Thyroid gland (tissue), 4 donors: ENCODE measurements around the gene TOGARAM2. TPM values are rescaled to one million over a fixed set of nuclear protein-coding genes. Genes with fewer than 3 reads are reported as not detected.

Experiments used
- DNase-seq, 2 donors: peaks; one replicate each; pipeline ENCODE4 v3.0.0-alpha.2; 2019
- H3K27ac ChIP-seq, 3 donors: fragments of 200-600 bp; sonication (generic); 1 replicate in 2 of 3; 2 replicates in 1 of 3; pipeline ENCODE4 v1.5.1; 2016 to 2019; ENCODE audit warnings: mild to moderate bottlenecking in 1 of 3, moderate library complexity in 1 of 3
- H3K27me3 ChIP-seq: fragments of 200-600 bp; sonication (generic); one replicate; pipeline ENCODE4 v1.5.1; 2019
- H3K36me3 ChIP-seq, 2 donors: fragments of 200-600 bp; sonication (generic); one replicate each; pipeline ENCODE4 v1.5.1; 2016 to 2019
- H3K4me1 ChIP-seq, 2 donors: fragments of 200-600 bp; sonication (generic); one replicate each; pipeline ENCODE4 v1.5.1; 2017 to 2019
- H3K4me3 ChIP-seq, 3 donors: fragments of 200-600 bp; sonication (generic); replicated peaks in 1 of 3; 1 replicate in 2 of 3; 2 replicates in 1 of 3; pipeline ENCODE4 v1.5.1; 2016; ENCODE audit warnings: mild to moderate bottlenecking in 1 of 3
- H3K9me3 ChIP-seq: fragments of 200-600 bp; sonication (generic); one replicate; pipeline ENCODE4 v1.5.1; 2017
- POLR2A ChIP-seq, 2 donors: fragments of 450-650 bp; IDR thresholded peaks; one replicate each; pipeline ENCODE4 v1.6.1; 2017; ENCODE audit warnings: antibody characterized with exemption in 2 of 2, mild to moderate bottlenecking in 2 of 2, moderate library complexity in 1 of 2
- WGBS, 2 donors: methylation state at CpG; one replicate each; pipeline ENCODE4 v1.1.5; 2017; 5-methylcytosine and 5-hydroxymethylcytosine counted together
- intact Hi-C: fragments of 100-400 bp; cut with DNase I; formaldehyde crosslinking; loops from one replicate; pipeline ENCODE4 v1.15.1; 2023
- total RNA-seq, 4 donors: library from RNA; depleted of rRNA; stranded (reverse); fragments of >200 nt; gene quantifications; one replicate each; pipeline ENCODE4 v1.2.3, GENCODE V29; 2016
- TF ChIP-seq, protein P1 (sequence below), 6 experiments: fragments of 200-600 bp in 3 of 6; fragments of 450-650 bp in 3 of 6; sonication (generic) in 3 of 6; IDR thresholded peaks; one replicate each; pipeline ENCODE4 v1.5.1; 2016 to 2019; ENCODE audit warnings: antibody characterized with exemption in 6 of 6, mild to moderate bottlenecking in 2 of 6, inconsistent platforms in 1 of 6, moderate library complexity in 1 of 6

The TOGARAM2 gene
- total RNA-seq, 4 donors from 2014 or later, result under 0.01 to 0.78 (median 0.35) TPM

DNA sequence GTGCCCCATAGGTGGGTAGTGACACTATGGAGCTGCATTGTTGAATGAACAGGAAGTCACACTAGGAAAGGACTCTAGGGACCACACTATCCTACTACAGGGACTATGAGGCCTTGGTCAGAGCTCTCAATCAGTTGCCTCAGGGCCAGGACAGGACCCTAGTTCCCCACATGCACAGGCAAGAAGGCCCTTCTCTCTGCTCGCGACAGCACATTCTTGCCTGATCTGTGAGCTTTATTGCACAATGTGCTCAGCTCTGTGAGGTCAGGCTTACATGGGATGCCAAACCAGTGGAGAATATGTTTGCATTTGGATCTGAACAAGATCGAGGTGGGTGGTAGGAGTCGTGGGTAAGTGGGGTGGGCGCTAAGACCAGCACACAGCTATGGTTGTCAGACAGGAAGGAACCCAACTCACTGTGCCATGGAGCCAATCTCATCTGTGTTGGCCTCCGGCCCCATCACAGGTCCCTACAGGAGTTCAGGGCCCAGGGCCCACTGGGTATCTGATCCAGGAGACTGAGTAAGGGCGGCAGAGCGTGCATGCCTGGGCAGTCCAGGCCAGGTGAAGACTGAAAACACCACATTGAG, 85.3 kb downstream of the TOGARAM2 start:
- intact Hi-C loops, result no loop called here
- WGBS, 2 donors, result 67 to 79% methylated on average over 8 of the region's 8 CpGs

DNA sequence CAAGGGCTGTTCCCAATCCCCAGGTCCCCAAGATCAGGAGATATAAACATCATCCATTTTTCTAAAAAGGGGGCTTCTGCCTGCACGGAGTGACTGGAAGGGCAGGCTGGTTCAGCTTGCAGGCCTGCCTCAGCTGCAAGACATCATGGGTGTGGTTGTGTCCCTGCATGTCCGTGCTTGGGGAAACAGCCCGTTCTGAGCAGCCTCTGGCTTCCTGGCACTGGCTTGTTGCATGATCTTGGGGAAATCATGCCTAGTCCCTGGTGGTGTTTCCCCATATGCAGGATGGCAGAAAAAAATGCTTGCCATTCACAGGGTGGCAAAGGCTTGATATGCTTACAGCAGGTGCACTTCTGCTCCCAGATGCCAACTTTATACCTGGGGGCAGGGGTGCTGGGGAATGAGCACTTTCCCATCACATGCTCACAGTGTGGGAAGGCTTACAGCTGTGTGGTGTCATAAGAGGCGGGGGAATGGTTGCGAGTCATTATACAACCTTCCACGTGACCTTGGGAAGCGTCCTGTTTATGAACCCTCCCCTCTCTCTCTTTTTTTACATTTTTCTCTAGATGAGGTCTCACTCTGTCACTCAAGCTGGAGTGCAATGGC, 86.0 kb downstream of the TOGARAM2 start:
- no peak for DNase-seq
- no peaks in the 10 kb centered on the region for H3K9me3 ChIP-seq
- H3K36me3 ChIP-seq, result no peaks in the 10 kb centered on the region
- 89 to 93% methylated on average over 5 to 7 of the region's 7 CpGs for WGBS, 2 donors
- H3K27me3 ChIP-seq, result no peaks in the 10 kb centered on the region
- peaks cover 23 to 43% of the 10 kb centered on the region in 2 donors for H3K4me1 ChIP-seq
- TF ChIP-seq, protein P1, sequence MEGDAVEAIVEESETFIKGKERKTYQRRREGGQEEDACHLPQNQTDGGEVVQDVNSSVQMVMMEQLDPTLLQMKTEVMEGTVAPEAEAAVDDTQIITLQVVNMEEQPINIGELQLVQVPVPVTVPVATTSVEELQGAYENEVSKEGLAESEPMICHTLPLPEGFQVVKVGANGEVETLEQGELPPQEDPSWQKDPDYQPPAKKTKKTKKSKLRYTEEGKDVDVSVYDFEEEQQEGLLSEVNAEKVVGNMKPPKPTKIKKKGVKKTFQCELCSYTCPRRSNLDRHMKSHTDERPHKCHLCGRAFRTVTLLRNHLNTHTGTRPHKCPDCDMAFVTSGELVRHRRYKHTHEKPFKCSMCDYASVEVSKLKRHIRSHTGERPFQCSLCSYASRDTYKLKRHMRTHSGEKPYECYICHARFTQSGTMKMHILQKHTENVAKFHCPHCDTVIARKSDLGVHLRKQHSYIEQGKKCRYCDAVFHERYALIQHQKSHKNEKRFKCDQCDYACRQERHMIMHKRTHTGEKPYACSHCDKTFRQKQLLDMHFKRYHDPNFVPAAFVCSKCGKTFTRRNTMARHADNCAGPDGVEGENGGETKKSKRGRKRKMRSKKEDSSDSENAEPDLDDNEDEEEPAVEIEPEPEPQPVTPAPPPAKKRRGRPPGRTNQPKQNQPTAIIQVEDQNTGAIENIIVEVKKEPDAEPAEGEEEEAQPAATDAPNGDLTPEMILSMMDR (IDR thresholded peaks at IDR 0.05), result no peak
- TF ChIP-seq POLR2A (IDR thresholded peaks at IDR 0.05), result no peak
- H3K4me3 ChIP-seq, result no peak overlapping the region
- intact Hi-C loops, result no loop called here
- H3K27ac ChIP-seq, result peak overlapping the region in 1 of 3 donors; percentile 22

More for the DNA sequence above, 85.3 kb downstream of the TOGARAM2 start:
- TF ChIP-seq, protein P1 (IDR thresholded peaks at IDR 0.05), result no peak
- no peak for TF ChIP-seq POLR2A (IDR thresholded peaks at IDR 0.05)
- peaks cover 23 to 43% of the 10 kb centered on the region in 2 donors for H3K4me1 ChIP-seq
- no peak overlapping the region for H3K4me3 ChIP-seq
- no peaks in the 10 kb centered on the region for H3K9me3 ChIP-seq
- DNase-seq, result peak; percentile 31
- peak overlapping the region; percentile 22 to 82 (median 53) for H3K27ac ChIP-seq
- no peaks in the 10 kb centered on the region for H3K36me3 ChIP-seq
- H3K27me3 ChIP-seq, result no peaks in the 10 kb centered on the region

DNA sequence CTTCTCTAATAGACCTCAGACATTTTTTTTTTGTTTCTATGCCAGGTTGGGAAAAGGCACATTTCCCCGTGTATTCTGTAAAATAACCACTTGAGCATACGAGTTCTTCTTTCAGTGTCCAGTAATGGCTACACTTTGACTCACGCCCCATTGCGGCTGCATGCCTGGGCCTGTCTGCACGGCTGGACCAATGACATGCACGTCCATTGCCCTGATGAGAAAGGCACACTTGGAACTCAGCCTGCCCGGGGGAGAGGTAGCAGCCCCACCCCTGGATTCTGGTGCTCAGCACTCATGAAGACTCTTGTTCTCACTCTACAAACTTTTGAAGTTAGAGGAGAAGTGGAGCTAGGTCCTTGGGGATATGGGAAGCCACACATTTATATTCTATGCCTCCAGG, 87.4 kb downstream of the TOGARAM2 start:
- intact Hi-C loops, result no loop called here
- Histone ChIP-seq H3K4me1 (peaks cover 15 to 32% of the 10 kb centered on the region in 2 donors), H3K4me3 (no peak overlapping the region), H3K27me3 (no peaks in the 10 kb centered on the region), H3K36me3 (no peaks in the 10 kb centered on the region), H3K9me3 (no peaks in the 10 kb centered on the region), H3K27ac (no peak overlapping the region)
- no peak for TF ChIP-seq POLR2A (IDR thresholded peaks at IDR 0.05)
- TF ChIP-seq, protein P1 (IDR thresholded peaks at IDR 0.05), result no peak
- DNase-seq, result peak; percentile 86 to 91
- 33 to 50% methylated on average over 7 of the region's 7 CpGs for WGBS, 2 donors

DNA sequence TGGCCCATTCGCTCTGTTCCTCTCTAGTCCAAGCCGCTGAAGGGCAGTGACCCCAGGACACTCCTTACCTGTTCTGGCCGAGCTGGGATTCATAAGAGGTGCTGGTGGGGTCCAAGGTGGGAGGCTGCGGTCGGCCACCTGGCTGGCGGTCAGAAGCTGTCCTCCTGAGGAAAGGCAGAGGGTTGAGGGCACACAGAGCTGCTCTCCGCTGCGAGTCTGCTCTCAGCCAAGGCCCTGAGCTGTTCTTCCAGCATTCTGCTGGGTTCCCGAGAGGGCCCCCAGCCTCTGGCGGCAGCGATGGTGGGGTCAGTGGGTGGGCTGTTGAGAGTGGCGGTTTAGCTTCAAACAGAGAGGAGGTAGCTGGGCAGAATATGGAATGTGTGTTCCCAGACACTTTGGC, 89.4 kb downstream of the TOGARAM2 start:
- Histone ChIP-seq H3K36me3 (no peaks in the 10 kb centered on the region), H3K27me3 (no peaks in the 10 kb centered on the region), H3K4me1 (peaks cover 3 to 12% of the 10 kb centered on the region in 2 donors), H3K9me3 (no peaks in the 10 kb centered on the region), H3K4me3 (no peak overlapping the region), H3K27ac (no peak overlapping the region)
- DNase-seq, result no peak
- TF ChIP-seq, protein P1 (IDR thresholded peaks at IDR 0.05), result no peak
- TF ChIP-seq POLR2A (IDR thresholded peaks at IDR 0.05), result no peak
- 84 to 92% methylated on average over 7 to 12 of the region's 12 CpGs for WGBS, 2 donors
- intact Hi-C loops, result no loop called here
